Measurements from ENCODE around the gene ERCC2.
"Not testable (repeated sequence)": the region's sequence is repeated elsewhere in the genome, so short reads cannot be mapped to it uniquely, and the experiment has no call there.

ERCC2 gene

GRCh38 chr19:45333609-45334303, 36.6 kb downstream of the ERCC2 start:
- no peak for DNase-seq (ENCODE audit: low spot score)

GRCh38 chr19:45331411-45331810, 39.0 kb downstream of the ERCC2 start:
- DNase-seq (ENCODE audit: low spot score): no peak

GRCh38 chr19:45327404-45328143, 42.8 kb downstream of the ERCC2 start:
- DNase-seq (ENCODE audit: low spot score): no peak

GRCh38 chr19:45324349-45324907, 45.9 kb downstream of the ERCC2 start:
- DNase-seq (ENCODE audit: low spot score): no peak

GRCh38 chr19:45323671-45324081, 46.7 kb downstream of the ERCC2 start:
- no peak for DNase-seq (ENCODE audit: low spot score)

GRCh38 chr19:45322744-45323281, 47.6 kb downstream of the ERCC2 start, which contains the start of gene CKM:
TSS of gene CKM (minus strand) at chr19:45322875. CDS start at chr19:45319713, 3,162 bp downstream.
- no peak for DNase-seq (ENCODE audit: low spot score)

- DNase-seq (ENCODE audit: low spot score): no peak
Observed at GRCh38 chr19:45322311-45322710, 48.1 kb downstream of the ERCC2 start.

GRCh38 chr19:45321848-45322247, 48.5 kb downstream of the ERCC2 start:
- DNase-seq (ENCODE audit: low spot score): no peak

- no peak for DNase-seq (ENCODE audit: low spot score)
Observed at GRCh38 chr19:45320997-45321775, 49.2 kb downstream of the ERCC2 start.

GRCh38 chr19:45315304-45315703, 55.1 kb downstream of the ERCC2 start:
- DNase-seq (ENCODE audit: low spot score): no peak

GRCh38 chr19:45314708-45315245, 55.6 kb downstream of the ERCC2 start:
- DNase-seq (ENCODE audit: low spot score): no peak

- DNase-seq (ENCODE audit: low spot score): not testable (repeated sequence)
Observed at GRCh38 chr19:45312285-45312684, 58.1 kb downstream of the ERCC2 start.

- no peak for DNase-seq (ENCODE audit: low spot score)
Observed at GRCh38 chr19:45311621-45312020, 58.8 kb downstream of the ERCC2 start.

- not testable (repeated sequence) for DNase-seq (ENCODE audit: low spot score)
Observed at GRCh38 chr19:45309322-45309721, 61.1 kb downstream of the ERCC2 start.

GRCh38 chr19:45307361-45307760, 63.0 kb downstream of the ERCC2 start:
- no peak for DNase-seq (ENCODE audit: low spot score)

GRCh38 chr19:45306518-45307027, 63.8 kb downstream of the ERCC2 start:
- no peak for DNase-seq (ENCODE audit: low spot score)

GRCh38 chr19:45306040-45306439, 64.3 kb downstream of the ERCC2 start:
- DNase-seq (ENCODE audit: low spot score): no peak

GRCh38 chr19:45305421-45305820, 65.0 kb downstream of the ERCC2 start:
- no peak for DNase-seq (ENCODE audit: low spot score)

- DNase-seq (ENCODE audit: low spot score): no peak
Observed at GRCh38 chr19:45305007-45305406, 65.4 kb downstream of the ERCC2 start.

GRCh38 chr19:45304141-45304926, 66.0 kb downstream of the ERCC2 start:
- DNase-seq (ENCODE audit: low spot score): no peak

Measured in putamen (tissue), 1 donor.